Stimulated activated CD8-positive, alpha-beta memory T cell treated with anti-CD3 and anti-CD28 coated beads, Interleukin-15, amount 100 ng/mL, for 1 hour (primary cell): ENCODE measurements around the gene PLA2G4E.

Source experiments
- DNase-seq: peaks from one replicate; pipeline ENCODE4 v3.0.0-alpha.2; 2020; ENCODE audit warnings: low read depth

The PLA2G4E gene

DNA sequence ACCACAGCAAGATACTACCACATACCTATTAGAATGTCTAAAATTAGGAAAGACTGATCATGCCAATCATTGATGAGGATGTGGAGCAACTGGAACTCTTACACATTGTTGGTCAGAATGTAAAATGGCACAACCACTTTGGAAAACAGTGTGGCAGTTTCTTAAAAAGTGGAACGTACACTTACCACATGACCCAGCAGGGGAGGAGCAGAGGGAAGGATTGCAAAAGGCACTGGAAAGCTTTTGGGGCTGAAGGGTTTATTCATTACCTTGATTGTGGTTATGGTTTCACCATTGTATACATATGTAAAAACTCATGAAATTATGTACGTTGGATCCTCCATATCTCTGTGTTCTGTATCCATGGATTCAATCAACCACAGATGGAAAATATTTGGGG is 45.2 kb downstream of the PLA2G4E start:
- no peak for DNase-seq

DNA sequence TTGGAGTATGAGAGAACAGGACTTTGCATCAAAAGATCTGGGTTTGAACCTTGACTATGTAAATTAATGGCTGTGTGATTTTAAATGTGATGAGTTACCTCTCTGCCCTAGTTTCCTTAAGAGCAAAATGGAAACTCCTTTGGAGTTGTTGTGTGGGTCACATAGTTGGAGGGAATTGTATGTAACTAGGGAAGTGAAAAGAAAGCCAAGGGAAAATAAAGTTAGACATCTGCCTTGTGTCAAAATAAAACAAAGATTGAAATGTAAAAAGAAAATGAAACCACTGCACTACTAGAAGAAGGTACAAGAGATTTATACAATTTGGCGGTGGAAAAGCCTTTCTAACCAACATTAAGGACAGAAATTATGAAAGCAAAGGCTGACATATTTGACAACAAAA is 46.8 kb downstream of the PLA2G4E start:
- DNase-seq: no peak

DNA sequence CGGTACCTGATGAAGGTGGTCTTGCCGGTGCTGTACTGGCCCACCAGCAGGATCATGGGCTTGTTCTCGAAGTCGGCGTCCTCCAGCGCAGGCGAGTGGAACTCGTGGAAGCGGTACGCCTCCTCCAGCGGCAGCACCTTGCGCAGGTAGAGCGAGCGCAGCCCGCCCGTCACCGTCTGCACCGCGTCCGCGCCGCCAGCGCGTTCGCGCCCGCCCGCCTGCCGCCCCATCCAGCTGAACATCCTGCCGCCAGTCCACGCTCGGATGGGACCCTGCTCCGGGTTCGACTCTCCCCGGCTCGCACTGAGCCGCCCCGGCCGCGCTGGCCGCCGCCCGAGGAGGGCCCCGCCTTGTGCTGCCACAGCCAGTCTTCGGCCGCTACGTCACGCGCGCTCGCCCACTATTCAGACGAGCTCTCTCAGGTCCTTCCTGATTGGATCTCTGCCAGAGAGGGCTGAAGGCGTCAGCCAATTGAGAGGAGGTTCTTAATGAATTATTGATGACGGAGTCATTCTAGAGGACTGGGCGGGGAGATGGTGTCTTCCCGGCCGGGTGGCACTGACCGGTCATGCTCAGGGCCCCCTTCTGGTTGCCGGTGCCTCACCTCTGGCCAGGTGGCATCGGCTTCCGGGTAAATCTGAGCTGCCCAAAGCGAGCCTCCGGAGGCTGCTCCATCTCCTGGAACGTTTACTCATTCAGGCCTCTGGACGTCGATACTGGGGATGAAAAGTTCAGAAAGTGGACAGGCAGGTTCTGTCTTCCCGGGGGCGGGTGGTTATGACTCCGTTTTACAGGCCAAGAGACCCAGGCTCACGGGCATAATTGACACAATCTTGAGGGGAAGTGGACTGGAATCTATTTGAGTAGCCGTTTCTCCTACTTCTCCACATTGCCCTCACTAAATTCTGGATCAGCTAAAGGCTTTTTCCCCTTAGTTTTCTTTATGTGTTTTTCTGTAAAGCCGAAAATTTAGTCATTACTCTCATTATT is 48.3 kb downstream of the PLA2G4E start, which contains the start of gene EHD4:
TSS of gene EHD4 (minus strand) at position 305 of the 990 bp plus-strand sequence. CDS start at position 242, 63 bp downstream.
- DNase-seq: peak; percentile 84

DNA sequence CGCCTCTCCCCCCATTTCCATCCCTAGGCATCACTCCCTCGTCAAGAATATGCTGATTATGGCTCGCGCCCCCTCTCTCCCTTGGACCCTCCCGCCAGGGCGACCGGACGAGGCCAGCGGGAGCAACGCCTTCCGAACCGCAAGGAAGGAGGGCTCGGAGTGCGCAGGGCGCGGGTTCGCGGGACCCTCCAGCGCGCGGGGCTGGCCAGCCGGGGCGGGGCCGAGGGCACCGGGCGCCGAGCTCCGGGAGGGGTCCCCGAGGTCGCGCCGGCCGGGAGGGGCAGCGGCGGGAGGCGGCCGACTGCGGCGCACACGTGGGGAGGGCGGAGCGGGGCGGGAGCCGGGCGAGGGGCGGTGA is 49.0 kb downstream of the PLA2G4E start:
- no peak for DNase-seq

DNA sequence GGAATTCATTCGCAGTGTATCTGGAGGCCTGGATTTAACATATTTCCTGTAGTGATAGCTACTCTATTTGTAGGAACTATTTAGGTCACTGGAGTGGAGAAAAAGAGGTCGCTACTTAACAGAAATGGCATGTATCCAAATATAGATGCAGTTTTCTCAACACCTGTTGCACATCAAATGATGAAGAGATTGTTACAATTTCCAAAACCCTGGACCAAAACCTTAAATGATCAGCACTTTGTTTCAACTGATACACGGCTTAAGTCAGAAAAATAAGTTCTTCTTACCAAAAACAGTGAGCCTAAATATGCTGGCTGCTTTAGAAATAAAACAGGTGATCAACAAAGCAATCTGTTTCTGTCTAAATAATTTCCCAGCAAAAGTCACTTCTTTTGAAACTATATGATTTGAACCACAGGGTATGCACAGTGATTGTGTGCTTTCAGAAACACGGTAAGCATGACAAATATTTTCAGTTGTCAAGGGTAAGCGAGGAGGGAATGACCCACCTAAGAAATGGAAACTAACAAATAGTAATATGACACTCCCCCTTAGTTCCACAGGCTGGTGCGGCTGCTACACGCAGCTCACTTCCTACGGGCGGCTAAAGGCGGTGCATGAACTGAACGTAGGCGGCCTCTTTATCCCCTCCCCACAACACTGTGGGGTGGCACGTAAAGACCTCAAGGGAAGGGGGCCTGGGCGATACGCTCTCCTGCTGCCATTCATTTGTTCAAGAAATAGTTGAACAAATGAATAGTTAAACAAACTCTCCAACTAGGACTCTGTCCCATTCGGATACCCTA is 49.5 kb downstream of the PLA2G4E start:
- peak; percentile 51 for DNase-seq

DNA sequence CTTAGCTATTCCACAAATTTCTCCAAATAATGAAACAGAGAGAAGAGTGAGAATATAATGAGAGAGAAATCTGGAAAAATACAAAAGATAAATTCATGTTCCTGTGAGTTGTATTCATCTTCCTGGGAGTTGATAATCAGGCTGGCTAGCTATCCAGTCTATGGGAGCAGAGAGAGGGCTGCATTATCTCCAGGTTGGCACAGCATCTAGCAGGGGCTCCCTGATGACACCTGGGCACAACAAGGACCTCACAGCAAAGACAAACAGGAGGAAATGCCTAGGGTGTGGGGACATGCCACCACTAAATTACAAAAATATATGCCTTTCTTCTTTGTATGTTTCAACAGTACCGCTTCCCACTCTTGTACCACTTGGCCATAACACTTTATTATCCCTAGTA is 50.4 kb downstream of the PLA2G4E start:
- DNase-seq: no peak

DNA sequence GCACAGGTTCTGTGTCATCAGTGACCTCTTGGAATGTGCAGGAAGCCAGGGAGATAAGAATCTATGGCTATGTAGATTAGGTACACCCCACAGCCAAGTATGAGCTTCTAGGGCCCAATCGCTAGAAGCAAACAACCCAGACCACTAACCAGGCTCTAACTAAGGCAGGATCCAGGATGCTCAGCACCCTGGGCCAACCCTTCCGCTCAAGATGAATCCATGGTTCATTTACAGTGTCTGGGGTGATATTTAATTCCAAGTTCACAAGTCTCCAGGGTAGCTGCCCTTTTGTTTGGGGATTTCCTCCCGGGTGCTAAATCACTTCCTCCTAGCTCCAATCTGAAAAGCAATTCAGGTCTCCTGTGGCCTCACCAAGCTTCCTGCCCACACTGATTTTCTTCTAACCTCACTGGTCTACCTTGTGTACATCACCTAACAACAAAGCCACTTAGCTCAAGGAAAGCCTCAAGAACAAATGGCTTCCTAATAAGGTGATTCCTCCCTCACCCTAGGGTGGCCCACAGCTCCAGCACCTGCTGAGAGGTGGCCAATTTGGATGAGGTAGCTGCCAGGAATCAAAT is 50.9 kb downstream of the PLA2G4E start:
- DNase-seq: no peak

DNA sequence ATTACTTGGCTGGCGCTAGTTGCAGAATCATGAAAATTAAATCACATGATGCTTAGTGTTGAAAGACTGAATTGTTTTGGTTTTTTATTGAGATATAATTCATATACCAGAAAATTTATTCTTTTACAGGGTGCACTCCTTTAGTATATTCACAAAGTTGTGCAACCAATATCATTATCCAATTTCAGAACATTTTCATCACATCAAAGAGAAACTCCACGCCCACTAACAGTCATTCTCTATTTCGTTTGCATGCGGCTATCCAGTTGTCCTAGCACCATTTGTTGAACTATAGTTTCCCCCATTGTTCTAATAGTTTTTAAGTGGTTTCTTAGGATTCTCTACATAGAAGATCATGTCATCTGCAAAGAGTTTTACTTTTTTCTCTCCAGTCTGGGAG is 52.1 kb downstream of the PLA2G4E start:
- no peak for DNase-seq

DNA sequence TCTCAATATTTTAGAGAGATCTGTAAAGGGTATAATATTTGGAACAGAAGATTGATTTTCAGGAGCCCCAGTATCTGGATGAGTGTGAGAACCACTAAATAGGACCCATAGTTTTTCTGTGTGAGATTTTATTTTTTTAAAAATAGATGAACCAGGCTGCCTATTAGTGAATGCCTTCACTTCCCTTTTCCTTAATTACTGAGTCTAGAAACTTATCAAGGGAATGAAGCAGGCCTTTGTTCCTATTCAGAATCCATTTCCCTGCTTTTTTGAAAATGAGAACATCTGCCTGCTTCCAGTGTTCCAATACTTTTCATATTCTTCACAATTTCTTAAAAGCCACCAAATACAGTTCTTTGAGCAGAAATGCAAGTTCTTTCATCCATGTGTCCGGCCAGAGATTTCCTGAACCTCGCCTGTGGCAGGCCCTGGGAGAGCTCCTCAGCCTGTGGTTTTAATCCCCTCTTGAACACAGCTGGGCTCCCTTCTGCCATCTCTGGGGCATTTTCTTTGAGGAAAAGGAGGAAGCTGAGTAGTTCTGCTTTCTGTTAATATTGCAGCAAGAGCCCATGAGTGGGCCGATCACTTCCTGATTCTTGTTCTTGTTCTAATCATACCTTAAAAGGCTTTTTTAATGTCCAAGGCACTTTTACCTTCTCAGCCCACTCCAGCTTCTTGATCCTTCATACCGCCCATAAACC is 53.2 kb downstream of the PLA2G4E start:
- DNase-seq: no peak

DNA sequence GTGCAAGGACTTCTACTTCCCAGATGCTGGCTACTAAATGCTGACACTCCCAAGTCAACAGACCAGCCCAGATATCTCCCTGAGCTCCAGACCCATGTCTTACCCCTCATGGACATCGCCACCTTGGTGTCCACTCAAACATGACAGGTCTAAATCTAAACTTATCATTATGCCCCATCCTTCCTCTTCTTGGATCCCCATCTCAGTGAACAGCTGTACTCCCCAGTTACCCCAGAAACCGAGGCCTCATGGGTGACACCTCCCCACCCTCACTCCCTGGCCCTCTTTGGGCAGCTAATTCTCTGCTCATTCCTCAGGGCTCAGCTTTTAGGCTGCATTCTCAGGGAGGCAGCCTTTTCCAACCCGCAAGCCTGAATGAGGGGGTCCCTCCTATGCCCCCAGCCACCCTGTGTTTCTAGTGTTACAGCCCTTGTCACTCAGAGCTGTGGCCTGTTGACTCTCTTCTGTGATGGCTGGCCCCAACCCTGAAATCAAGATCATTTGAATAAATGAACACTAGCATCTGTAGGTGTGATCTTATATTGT is 53.8 kb downstream of the PLA2G4E start:
- DNase-seq: no peak

DNA sequence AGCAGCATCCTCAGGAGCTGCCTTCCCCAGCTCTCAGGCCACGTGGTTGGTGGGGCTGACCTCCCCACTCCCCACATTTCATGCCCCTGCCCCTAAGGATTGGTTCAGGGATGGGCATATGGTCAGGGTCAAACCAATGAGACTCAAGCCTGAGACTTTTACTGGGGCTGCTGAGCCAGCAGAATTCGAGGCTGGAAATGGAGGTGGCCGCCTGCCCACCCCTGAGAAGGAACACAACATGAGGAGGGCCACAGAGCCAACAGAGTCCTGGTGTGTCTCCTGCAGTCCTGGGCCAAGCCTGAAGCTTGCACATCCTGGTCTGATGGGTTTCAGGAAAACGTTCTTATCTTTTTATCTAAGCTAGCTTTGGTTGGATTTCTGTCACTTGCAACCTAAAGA is 54.4 kb downstream of the PLA2G4E start:
- DNase-seq: no peak

DNA sequence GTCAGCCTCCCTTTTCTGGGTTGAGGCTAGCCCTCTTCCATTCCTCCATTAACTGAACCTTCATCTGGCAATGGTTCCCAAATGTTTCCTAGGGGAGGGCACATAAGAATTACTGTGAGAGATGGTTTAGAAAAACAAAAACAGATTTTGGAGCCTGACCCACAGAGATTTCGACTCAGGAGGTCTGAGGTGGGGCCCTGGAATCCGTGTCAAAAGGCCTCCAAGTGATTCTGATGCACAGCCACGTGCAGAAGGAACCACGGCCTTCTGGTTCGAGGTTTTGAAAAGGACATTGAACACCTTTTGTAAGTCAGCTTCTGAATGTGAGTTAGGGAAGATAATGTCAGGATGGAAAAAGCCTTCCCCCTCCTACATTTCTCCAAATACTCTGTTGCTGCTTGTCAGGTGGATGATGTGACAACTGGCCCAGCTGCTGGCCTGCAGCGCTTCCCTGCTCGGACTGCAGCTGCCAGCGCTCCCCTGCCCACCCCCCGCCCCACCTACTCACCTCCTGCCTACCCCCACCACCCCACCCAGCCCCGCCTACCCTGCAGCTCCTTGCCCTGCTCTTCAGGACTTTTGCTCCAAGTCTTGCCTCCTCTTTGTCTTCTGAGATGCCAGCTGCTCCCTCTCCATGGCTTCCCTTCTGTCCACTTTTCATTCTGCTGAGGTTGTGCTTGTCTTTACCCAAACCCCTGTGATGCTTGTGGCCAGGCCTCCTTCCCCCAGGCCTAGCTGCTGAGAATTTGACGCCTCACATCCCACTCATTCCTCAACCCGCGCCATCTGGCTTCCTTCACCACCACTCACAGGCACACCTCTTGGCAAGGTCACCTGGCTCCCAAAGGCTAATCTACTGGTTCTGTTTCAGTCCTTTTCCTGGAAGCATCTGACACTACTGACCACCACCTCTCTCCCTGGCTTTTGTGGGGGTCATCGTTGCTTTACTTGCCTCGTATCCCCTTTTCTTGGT is 55.1 kb downstream of the PLA2G4E start:
- no peak for DNase-seq

DNA sequence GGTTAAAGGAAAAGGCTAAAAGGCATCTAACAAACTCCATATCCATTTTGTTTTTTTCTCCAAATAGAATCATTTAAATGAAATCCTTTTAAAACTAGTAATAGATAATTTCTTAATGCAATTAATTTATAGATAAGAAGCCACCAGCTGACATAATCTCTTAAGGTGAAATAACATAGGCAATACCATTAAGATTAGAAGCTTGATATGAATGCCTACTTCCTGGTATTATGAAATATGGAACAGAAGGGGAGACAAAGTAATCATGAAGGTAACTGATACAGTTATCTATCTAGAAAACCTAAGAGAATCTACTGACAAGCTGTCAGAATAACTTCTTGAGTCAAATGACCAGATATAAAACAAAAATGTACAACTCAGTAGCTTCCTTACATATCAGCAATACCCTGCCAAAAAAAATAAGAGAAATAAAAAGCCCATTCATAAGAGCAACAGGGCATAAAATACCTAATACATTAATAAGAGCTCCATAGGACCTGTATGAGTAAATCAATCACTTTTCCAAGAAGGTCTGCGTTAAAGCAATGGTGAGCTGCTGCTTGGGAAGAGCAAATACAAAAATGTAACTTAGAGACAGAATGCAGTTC is 59.1 kb downstream of the PLA2G4E start:
- DNase-seq: no peak

DNA sequence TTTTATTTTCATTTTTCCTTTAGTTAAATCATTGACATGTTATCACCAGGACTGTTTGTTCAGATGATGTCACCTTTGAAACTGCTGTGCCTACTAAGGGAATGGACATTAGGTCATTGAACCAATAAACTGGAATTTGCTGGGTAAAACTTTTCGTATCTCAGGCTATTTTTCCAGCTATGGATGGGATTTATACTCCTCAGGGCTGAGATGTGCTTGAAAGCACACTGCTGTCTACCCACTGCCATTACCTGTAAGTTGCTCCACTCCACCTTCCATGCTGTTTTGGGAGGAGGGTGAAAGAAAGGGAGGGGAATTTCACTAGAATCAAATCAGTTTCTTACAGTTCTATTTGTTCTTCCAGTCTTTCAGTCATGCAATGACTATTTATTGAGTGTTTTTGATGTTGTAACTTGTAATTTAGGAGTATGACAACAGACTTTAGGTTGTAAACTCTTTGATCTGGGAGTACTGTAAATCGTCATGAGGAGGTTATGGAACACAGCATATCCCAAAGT is 59.8 kb downstream of the PLA2G4E start:
- DNase-seq: no peak

DNA sequence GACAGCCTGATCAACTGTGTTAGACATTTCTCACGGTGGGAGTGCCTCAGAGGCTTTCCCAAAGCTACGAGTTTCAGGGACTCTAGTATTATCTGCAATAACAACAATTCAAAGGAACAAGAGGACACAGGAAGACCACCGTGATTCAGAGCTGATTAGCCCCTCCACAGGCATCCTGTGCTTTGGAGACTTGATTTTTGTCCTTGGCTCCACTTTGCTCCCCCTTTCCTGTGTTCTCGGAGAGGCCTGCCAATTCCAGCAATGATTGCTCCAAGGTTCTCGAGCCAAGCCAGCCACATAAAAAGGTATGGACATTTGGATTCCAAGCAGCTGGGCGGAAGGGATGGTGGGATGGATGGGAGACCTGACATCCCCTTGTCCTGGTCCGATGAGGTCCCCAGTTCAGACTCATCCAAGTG is 62.8 kb downstream of the PLA2G4E start:
- DNase-seq: no peak

DNA sequence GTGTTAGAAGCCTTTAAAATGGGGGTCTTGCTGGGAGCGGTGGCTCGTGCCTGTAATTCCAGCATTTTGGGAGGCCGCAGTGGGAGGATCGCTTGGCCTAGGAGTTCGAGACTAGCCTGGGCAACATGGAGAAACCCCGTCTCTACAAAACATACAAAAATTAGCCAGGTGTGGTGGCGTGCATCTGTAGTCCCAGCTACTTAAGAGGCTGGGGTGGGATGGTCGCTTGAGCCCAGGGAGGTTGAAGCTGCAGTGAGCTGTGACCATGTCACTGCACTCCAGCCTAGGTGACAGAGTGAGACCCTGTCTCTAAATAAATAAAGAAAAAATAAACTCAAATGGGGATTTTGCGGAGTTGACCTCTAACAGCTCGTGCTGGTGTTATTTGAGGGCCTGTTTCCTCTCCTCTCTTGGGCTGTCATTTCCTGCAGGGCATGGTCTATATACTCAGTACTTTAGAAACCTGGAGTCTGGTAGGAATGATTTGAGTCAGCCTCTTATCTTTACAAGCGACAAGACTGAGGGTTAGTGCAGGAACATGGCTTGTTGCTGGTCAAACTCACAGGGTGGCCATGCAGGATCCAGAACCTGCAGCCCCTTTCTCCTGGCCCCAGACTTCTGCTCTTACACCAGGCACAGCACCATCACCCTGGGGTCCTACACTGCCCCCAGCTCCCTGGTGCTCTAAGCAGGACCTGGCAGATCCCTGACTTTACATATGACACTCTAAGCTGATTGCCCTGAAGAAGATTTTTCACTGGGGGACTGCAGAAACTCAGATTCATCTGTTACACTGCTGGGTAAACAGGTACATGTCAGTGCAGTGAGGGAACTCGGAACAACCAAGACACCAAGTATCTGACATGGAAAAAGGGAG is 63.6 kb downstream of the PLA2G4E start:
- no peak for DNase-seq

DNA sequence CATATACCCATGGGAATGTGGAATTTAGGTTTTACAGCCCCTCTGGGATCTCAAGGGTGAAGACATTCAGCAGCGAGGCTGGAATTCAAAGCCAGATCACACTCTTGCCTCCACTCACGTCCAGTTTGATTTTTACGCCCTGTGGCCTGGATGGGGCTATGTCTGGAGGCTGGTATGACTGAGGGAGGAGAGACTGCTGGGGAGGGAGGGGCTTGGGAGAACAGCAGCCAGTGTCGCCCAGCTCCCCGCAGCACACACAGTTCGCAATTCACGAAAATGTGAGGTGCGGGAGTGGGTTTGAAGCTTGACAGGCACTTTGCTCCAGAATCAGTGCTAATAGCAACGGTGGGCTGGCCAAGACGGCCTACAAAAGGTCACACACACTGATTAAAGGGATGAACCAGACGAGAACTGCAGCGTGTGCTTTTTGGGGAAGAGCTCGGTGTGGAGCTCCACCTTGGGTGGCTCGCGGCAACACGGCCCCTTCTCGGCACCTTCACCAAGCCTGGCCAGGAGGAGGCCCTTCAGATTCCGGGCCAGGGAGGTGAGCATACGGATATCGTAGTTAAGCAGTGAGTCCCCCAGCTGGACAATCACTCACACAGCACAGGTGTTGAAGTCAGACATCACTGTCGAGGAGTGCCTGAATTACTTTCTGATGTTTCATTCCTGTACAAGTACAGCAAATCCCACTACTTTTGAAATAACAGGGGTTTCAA is 64.9 kb downstream of the PLA2G4E start:
- DNase-seq: no peak

DNA sequence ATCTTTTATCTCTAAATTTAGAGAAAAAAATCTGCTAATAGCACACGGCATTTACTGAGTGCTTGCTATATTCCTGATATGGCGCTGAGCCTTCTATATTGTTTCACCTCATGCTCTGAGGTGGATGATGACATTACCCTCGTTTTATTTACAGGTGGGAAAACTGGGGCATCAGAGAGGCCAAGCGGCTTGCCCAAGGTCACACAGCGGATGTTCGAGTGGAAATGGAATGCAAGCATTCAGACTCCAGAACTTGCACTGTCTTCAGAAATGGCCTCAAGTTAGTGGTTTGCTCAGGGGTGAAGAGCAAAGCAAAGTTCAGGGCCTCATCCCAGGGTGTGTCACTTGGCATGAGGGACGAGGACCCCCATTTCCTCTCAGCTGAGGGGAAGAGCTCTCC is 65.7 kb downstream of the PLA2G4E start:
- DNase-seq: no peak
